Activated CD8-positive, alpha-beta memory T cell treated with anti-CD3 and anti-CD28 coated beads, Interleukin-2, amount 50 U/mL, for 1 hour (primary cell): ENCODE data around the gene LY6G5B.
"Not testable (repeated sequence)": the region's sequence is repeated elsewhere in the genome, so short reads cannot be mapped to it uniquely, and the experiment has no call there.

Experiments used
- DNase-seq: peaks from one replicate; pipeline ENCODE4 v3.0.0-alpha.2; 2020; ENCODE audit errors: extremely low read depth

LY6G5B gene

DNA sequence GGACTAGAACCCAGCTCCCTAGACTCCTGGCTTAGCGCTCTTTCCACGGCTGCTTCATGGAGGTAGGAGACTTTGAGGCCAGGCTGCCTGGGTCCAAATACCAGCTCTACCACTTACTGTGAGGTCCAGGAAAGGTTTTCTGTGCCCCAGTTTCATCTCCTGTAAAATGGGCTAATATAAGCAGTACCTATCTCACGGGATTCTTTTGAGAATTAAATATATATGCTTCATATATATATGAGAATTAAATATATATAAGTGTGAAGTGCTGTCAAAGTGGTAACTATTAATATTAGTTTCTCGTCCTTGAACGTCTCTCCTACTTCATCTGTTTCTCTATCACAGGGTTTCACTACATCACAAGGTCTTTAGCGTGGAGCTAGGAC lies 21.3 kb downstream of the LY6G5B start:
- DNase-seq: no peak

DNA sequence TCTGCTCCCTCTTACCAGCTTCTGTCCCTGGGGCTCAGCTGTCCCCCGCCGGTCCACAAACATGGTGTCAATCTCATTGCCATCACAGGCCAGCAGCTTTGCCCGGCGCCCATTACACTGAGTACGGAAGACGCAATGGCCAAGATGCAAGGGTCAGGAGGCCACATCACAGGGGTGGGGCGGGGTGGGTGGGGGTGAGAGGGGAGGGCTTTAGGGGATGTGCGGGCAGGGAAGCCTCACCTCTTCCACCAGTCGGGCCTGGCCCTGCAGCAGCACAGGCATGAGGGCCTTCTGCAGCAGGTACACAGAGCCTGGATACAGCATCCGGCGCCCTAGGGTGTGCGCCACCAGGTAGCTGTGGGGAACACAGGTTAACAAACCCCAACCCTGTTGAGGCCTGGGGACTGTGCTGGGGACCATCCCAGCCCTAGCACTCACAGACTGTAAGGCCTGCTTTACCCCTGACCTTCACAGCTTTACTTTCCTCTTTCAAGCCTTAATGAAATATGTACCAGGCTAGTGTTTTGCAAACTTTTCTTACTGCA lies 21.9 kb downstream of the LY6G5B start:
- no peak for DNase-seq

DNA sequence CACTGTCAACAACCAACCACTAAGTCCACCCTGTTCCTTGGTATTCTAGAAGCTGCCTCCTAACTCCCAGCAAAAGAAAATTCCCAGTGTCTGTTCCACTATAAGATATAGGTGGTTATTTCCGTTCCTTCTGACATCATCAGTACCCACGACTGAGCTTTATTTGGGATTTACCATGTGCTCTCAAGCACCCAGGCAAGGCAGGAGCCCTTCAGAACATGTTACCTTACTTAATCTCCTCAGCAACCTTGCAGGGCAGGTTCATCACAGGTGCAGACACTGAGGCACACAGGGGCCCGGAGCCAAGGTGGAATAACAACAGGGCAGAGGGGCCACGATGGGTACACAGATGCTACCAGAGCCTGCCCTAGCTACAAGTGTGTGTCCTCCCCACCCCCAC lies 22.6 kb downstream of the LY6G5B start:
- DNase-seq: no peak

DNA sequence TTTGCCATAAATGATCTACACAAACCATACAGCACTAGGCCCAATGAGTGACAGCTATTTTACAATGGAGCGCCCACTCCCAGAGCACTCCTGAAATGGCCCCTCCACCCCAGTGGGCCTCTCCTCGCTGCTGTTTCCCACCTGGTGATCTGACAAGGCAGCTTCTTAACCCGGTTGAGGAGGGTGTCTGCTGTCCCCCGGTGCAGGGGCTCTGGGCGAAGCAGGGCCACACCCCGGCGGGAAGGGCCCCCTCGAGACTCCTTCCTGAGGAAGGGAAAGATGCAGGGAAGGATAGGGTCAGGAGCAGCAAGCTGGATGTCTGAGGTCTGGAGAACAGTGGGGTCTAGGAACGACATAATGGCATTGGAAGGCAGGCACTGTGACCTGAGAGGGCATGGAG lies 23.1 kb downstream of the LY6G5B start:
- DNase-seq: no peak

DNA sequence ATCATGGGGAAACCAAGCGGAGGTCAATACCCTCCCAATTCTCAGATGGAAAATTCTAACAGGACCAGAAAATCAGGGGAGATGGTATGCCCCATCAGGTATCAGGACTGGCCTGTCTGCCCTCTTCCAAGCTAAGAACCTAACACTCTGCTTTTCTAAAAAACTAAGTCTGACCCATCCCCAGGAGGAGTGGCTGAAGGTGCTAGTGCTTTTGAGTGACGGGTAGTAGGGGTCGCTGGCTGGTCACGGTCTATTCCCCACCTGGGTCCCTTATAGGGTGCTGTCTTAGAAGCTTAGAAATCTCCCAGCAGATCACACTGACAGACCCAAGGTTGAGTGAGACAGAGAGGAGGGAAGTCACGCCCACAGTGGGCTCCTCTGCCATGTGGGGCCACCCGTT lies 23.8 kb downstream of the LY6G5B start:
- DNase-seq: no peak

DNA sequence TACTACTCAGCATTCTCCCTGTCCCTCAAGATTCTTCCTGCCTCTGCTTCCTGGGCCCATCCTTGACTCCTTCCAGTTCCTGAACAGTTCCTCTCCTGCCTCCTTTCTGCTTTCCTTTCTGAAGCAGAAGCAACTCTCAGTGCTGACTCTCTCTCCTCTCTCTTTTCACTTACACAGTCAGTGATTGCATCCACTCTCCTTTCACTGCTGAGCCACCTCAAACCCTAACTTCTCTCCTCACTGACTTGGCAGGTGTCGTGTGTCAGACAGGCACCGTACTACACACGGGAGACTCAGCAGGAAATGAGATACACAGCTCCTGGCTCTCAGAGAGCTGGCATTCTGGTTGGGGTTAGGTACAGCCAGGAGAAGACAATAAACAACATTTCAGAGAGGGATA lies 27.8 kb downstream of the LY6G5B start:
- DNase-seq: no peak

DNA sequence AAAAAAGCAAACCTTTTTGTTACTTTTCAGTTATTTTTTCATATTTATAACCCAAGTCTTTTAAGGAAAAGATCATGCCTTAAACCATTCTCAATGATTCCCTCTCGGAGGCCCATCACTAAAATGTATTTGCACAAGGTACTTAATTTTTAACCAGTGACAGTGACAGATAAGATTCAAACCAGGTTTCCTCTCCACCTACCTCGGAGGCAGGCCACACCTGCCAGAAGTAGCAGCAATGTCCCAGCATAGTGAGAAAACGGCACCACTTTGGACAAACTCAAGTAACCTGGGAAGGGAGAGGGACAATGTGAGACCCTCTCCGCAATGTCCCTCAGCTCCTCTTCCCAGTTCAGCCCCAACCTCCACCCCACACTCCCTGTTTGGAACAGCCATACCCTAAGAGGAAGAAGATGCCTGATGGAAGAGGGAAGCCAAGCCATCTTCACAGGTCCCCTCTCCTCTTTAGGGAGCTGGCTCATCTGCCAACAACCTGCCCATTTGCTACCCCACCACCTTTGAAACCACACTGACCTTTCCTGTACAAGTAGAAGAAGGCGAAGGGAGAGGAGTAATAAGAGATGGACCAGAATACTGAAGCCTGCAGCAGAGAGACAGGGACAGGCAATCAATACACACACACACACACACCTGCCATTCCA lies 31.1 kb downstream of the LY6G5B start:
- no peak for DNase-seq

DNA sequence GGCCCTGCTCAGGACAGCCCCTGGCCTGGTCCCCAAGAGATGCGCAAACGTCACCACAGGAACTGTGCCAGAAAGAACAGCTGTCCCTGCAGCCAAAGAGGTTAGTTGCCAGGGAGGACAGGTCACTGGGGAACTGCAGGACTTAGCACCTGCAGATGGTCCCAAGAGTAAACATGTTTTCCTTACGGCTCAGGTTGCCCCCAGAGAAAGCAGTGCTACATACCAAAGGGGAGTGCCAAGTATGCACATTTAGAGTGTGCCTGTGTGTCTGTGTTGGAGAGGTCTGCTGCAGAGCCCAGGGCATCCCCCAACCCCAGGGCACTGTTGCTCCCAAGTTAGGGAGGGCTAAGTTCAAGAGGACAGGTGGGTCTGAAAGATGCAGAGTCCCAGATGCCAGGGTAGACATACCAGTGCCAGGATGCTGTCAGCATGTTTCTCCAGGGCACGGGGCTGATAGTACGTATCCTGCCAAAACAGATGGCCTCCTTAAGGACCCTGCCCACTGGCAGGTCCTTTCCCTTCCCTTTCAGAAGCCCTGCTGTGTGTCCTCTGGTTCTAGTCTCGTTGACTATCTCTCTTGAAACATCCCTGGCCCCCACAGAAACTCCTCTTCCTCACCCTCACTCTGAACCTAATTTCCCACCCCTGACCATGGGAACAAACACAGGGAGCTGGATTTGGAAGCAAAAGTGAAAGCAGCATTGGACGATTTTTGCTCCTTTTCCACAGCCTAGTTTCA lies 32.1 kb downstream of the LY6G5B start:
- no peak for DNase-seq

DNA sequence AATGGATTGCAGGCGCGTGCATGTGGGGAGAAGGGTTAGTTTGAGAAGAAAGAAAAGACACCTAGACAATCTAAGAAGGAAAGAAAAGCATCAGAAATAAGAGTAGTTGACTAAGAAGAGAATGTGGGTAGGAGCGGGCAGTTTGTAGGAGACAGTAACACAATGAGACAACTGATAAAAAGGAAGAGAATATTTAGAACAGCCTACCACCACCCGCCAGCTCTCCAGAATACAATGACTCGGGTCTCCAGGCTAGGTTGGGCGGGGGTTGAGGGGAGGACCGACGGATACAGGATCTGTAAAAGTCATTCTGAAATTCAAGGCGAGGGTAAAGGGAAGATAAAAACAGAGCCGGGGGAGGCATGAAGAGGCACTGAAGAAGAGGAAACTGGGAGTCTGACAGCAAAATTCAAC lies 32.6 kb downstream of the LY6G5B start:
- DNase-seq: no peak

DNA sequence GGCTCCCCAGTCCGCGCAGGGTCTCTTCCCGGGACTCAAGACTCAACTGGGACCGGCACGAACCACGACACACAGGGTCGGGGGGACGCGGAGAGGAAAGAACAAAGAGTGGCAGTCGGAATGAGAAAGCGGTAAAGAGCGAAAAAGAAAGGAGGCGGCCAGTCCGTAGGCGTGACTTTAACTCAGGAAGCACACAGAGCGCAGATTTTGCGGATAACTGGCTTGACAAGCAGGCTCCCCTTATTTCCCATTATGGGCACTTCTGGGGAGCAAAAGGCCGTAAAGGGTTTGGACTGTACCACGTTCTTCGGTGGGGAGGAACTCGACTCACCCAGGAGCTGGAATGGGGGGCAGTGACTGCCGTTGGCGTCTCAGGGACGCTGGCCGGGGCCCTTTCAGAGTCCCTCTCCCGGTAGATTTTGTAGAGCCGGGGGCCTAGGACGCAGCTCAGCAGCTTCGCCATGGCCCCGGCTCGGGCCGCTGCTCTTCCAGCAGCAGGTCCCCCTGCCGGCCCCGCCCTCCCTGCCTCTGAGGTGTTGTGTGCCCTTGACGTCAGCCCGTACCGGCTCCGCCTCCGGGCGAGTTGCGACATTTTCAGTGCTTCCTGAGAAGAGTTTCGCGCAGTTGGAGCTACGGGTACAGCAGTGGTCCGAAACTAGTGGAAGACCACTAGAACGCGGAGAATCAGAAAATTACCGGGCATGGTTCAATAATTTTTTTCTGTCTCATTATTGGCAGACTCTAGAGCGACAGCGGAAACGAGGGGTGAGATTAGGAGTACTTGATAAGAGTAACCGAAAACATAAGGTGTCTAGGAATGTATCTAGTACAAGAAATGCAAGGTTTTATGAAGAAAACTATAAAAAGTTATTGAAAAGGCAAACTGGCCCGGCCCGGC lies 33.3 kb downstream of the LY6G5B start, which contains the start of gene ABHD16A:
Gene ABHD16A (minus strand): TSS at position 506 of the 898 bp plus-strand sequence. CDS start 43 bp downstream, at position 463.
- peak; percentile 95 for DNase-seq

DNA sequence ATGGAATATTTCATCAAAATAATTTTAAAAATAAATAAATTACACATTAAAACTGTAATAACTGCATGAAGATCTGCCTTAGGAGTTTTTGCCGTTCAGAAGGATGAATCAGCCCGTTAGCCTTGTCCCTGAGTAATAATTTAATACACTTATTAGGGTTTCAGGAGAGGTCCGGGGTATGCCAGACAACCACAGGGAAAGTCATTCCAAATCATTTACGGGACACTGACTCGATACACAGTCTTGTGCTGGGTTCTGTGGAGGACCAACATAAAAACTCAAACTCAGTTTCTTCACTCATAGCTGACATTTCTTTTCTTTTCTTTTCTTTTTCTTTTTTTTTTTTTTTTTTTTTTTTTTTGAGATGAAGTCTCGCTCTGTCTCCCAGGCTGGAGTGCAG lies 36.2 kb downstream of the LY6G5B start:
- no peak for DNase-seq

DNA sequence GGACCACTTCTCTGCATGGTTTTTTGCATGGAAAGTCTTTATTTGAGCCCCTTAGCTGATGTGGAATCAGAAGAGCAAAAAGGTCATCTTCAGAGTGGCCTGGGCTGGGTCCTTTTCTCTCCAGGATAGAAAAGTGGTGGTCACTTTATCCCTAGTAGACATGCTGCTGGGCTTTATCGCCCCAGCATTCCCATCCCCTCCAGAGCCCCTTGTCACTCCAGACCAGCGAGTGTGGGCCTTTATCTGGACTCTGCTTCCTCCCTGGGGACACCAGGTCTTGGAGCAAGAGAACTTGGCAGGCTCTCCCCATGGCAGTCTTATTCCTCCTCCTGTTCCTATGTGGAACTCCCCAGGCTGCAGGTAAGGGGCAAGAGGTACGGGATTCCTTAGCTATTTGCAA lies 36.8 kb downstream of the LY6G5B start, which contains the start of gene LY6G6F:
Gene LY6G6F (plus strand): TSS at position 268 of the 400 bp plus-strand sequence. CDS start 41 bp downstream, at position 309.
- DNase-seq: no peak

DNA sequence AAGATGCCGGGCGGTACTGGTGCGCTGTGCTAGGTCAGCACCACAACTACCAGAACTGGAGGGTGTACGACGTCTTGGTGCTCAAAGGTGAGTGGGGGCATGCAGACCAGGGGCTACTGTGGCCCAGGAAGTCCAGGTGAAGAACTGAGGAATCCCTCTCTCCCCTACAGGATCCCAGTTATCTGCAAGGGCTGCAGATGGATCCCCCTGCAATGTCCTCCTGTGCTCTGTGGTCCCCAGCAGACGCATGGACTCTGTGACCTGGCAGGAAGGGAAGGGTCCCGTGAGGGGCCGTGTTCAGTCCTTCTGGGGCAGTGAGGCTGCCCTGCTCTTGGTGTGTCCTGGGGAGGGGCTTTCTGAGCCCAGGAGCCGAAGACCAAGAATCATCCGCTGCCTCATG lies 37.9 kb downstream of the LY6G5B start:
- DNase-seq: no peak

DNA sequence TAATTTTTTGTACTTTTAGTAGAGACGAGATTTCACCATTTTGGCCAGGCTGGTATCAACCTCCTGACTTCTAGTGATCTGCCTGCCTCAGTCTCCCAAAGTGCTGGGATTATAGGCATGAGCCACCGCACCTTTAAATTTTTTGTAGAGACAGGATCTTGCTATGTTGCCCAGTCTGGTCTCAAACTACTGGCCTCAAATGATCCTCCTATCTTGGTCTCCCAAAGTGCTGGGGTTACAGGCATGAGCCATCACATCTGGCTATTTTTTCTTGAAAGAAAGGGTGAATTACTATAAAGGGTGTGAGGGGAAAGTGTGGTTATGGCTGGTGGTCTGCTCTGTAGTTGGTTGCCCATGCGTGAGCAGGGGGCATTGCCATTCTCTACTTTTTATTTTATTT lies 38.4 kb downstream of the LY6G5B start:
- DNase-seq: no peak

DNA sequence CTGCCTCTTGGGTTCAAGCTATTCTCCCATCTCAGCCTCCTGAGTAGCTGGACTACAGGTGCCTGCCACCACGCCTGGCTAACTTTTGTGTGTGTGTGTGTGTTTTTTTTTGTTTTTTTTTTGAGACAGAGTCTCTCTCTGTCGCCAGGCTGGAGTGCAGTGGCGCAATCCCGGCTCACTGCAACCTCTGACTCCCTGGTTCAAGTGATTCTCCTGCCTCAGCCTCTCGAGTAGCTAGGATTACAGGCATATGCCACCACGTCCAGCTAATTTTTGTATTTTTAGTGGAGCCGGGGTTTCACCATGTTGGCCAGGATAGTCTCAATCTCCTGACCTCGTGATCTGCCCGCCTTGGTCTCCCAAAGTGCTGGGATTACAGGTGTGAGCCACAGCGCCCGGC lies 39.4 kb downstream of the LY6G5B start:
- not testable (repeated sequence) for DNase-seq

DNA sequence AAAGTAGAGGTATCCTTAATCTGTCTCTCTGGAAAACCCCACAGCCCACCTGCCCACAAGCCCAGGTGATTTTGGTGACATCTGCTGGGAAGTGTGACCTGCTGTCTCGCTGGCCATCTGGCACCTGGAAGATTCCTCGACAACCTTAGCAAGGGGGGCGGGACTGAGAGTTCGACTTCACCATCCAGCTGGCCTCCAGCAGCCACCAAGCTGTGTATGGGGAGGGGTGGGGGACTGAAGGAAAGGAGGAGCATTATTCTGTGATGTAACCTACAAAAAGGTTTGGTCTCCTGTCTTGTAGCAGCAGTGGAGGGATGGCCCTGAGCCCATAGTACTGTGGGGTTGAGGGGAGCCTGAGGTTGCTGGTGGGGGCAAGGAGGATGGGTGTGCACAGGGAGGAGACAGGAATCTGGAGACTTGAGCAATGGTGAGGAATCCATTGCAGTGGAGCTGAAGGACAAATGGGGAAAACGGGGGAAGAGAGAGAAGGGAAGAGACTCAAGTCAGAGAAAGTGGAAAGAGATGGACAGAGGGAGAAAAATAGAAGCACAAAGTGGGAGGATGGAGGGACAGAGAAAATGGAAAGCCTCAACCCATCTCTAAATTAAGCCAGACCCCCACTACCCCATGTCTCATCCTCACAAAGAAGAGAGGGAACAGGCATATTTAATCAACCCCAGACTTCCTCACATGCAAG lies 40.9 kb downstream of the LY6G5B start:
- DNase-seq: no peak

DNA sequence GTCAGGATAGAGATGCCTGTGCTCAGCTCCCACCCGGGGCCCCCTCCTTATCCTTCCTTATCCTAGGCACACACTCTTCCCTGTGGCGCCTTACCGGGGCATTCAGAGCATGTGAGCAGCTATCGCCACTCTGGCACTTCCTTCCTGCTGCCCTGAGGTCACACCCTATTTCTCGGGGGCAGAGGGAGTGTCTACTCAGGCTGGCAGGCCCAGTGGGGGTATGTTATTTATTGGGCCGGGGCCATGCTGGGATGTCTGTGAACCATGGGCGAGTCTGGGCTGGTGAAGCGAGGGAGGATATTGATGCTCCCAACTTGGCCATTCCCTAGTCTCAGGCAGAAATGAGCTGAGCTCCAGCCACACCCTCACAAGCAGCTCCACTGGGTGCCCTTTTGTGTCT lies 41.5 kb downstream of the LY6G5B start:
- no peak for DNase-seq

DNA sequence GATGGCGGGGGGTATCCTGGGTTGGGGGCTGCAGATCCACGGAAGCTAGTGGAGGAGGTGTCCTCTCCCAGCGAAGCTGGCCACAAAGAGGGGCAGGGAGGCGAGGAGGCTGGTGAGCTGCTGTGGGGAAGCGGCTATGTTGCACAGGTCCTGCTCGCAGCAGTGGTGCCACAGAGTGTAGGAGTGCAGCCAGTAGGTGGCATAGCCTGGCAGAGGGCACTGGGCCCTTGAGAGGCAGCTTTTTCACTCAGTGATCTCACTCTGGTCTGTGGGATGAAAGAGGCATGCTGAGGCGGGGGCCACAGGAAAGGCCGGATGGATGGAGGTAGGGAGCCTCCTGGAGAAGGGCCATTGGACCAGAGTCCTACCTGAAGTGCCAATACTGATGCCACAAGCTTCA lies 42.5 kb downstream of the LY6G5B start:
- DNase-seq: no peak

DNA sequence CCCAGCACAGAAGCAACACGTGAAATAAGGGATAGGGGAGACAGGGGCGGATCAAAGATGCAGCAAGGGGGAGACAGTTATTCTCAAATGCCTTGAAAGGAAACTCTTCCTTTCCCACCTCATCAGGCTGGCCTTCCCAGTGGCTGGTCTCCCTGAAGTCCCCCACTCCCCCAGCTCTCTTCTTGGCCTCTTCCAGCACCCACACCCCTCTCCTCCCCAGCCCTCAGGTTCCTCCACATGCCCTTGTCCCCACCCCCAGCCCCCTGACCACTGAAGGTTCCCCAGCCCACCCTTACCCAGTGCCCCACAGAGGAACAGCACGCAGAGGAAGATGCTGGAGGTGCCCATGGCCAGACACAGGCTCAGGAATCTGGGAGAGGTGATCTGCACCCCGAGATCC lies 43.7 kb downstream of the LY6G5B start:
- no peak for DNase-seq

DNA sequence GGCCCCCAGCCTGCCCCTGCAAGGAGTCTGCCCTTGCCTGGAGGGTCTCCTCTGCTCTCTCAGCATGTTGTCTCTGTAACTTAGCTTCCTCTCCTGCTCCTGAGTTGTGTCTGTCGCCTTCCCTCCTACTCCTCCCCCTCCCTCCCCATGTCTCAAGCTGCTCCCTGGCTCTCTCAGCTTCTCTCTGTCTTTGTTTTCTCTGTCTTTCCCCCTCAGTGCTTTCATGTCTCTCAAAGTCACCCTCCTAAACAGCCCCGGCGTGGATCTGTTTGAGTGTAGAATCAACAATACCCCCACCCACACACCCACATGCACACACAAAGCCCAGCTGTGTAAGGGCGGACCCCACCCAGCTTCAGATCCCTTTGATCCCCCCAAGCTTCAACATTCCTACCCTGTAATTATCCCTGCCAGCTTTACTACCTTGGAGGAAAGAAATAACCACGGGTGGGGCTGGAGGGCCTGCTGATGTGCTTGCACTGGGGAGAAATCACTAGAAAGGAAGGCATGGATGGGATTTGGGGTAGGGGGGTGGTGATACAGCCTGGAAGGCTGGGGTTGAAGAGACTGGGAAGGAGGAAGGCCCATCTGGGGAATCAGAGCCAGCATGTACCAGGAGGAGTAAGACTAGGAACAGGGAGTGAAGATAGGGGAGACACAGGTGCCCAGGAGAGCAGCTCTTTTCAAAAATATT lies 44.4 kb downstream of the LY6G5B start:
- DNase-seq: no peak
